Measurements from ENCODE around the gene ZNF860.

DNA sequence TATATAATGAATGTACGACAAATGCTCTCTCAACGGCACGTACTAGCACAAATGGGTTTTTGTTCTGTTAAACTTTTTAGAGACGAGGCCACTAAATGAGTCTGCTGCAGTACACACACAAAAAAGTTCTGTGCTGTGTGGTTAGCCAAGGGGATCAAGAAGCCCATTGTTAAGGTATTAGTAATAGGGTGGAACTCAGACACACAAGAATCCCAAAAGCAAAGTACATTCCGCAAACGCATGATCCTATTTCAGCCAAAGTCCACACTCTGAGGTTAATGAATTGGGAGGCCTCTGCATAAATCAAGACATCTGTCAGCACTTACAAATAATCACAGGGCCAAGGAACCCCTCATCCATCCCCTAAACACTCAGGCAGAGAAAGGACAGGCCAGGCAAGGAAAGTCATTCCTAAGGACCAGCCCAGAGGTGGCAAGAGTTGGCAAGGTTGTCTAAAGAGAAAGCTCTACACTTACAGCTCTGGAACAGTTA is 12.6 kb upstream of the ZNF860 start:
- TF ChIP-seq, protein P1, sequence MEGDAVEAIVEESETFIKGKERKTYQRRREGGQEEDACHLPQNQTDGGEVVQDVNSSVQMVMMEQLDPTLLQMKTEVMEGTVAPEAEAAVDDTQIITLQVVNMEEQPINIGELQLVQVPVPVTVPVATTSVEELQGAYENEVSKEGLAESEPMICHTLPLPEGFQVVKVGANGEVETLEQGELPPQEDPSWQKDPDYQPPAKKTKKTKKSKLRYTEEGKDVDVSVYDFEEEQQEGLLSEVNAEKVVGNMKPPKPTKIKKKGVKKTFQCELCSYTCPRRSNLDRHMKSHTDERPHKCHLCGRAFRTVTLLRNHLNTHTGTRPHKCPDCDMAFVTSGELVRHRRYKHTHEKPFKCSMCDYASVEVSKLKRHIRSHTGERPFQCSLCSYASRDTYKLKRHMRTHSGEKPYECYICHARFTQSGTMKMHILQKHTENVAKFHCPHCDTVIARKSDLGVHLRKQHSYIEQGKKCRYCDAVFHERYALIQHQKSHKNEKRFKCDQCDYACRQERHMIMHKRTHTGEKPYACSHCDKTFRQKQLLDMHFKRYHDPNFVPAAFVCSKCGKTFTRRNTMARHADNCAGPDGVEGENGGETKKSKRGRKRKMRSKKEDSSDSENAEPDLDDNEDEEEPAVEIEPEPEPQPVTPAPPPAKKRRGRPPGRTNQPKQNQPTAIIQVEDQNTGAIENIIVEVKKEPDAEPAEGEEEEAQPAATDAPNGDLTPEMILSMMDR (IDR thresholded peaks at IDR 0.05) = no peak
- TF ChIP-seq POLR2A (IDR thresholded peaks at IDR 0.05) = no peak
- no peak for TF ChIP-seq POLR2AphosphoS5 (IDR thresholded peaks at IDR 0.05; ENCODE audit: insufficient read depth in 1 of 2, low read depth in 1 of 2)
